HCEC 1CT (cell line): ENCODE measurements around the gene RPP25L.
A peak's percentile ranks its signal among the peaks of the same experiment; 100 is the strongest.

ENCODE experiments used
- DNase-seq: peaks from one replicate; pipeline ENCODE4 v3.0.0-alpha.2; 2017

RPP25L gene

GRCh38 chr9:34637356-34638137 is 25.6 kb upstream of the RPP25L start, which contains the start of gene SIGMAR1:
Gene SIGMAR1 (minus strand): TSS chr9:34637787. CDS start chr9:34637697, 90 bp downstream.
- peak; percentile 88 for DNase-seq

- peak; percentile 35 for DNase-seq
Measured at GRCh38 chr9:34636791-34637355, 25.0 kb upstream of the RPP25L start.

GRCh38 chr9:34635556-34635955 is 23.7 kb upstream of the RPP25L start:
- DNase-seq: no peak

GRCh38 chr9:34634551-34635248 is 22.8 kb upstream of the RPP25L start:
- no peak for DNase-seq

GRCh38 chr9:34633851-34634550 is 22.1 kb upstream of the RPP25L start:
- peak; percentile 49 for DNase-seq

GRCh38 chr9:34633166-34633565 is 21.3 kb upstream of the RPP25L start:
- no peak for DNase-seq

- no peak for DNase-seq
Measured at GRCh38 chr9:34630402-34631154, 18.7 kb upstream of the RPP25L start.

- no peak for DNase-seq
Measured at GRCh38 chr9:34629491-34629808, 17.6 kb upstream of the RPP25L start.

GRCh38 chr9:34628656-34629490 is 17.0 kb upstream of the RPP25L start, which contains the start of gene ARID3C:
Gene ARID3C (minus strand): TSS chr9:34629066. CDS start chr9:34628014, 1,052 bp downstream.
- no peak for DNase-seq

- DNase-seq: no peak
Measured at GRCh38 chr9:34627716-34628655, 16.1 kb upstream of the RPP25L start.

GRCh38 chr9:34625186-34625486 is 13.2 kb upstream of the RPP25L start:
- DNase-seq: no peak

- no peak for DNase-seq
Measured at GRCh38 chr9:34624475-34625185, 12.7 kb upstream of the RPP25L start.

- no peak for DNase-seq
Measured at GRCh38 chr9:34623374-34624235, 11.7 kb upstream of the RPP25L start.

GRCh38 chr9:34620061-34620994 is 8.4 kb upstream of the RPP25L start, which contains the start of gene DCTN3:
Gene DCTN3 (minus strand): TSS chr9:34620495. CDS start chr9:34620464, 31 bp downstream.
- DNase-seq: peak; percentile 95

GRCh38 chr9:34615132-34615531 is 3.2 kb upstream of the RPP25L start:
- no peak for DNase-seq

- peak; percentile 72 for DNase-seq
Measured at GRCh38 chr9:34612788-34613390, 992 bp upstream of the RPP25L start.

GRCh38 chr9:34611251-34611810 is 566 bp downstream of the RPP25L start:
- DNase-seq: no peak
